T-helper 1 cell treated with Interleukin-12 subunit alpha and Interleukin-12 subunit beta and Interleukin-4 antibody, amounts not matched to agents 30 μg/mL and 1 μg/mL, for 36 hours (primary cell): ENCODE measurements around the gene PRRC2A.

Experiments
- H3K27ac Mint-ChIP-seq: one replicate; pipeline ENCODE4 v1.8.0; 2021; ENCODE audit warnings: mild to moderate bottlenecking, mixed read lengths
- H3K27me3 Mint-ChIP-seq: one replicate; pipeline ENCODE4 v1.8.0; 2021; ENCODE audit warnings: low read depth, mixed read lengths
- H3K36me3 Mint-ChIP-seq: one replicate; pipeline ENCODE4 v1.8.0; 2021; ENCODE audit warnings: low read depth, mixed read lengths
- H3K4me1 Mint-ChIP-seq: one replicate; pipeline ENCODE4 v1.8.0; 2021; ENCODE audit warnings: low read depth, mixed read lengths
- H3K4me3 Mint-ChIP-seq: one replicate; pipeline ENCODE4 v1.8.0; 2021; ENCODE audit warnings: mild to moderate bottlenecking, moderate library complexity, mixed read lengths
- H3K9me3 Mint-ChIP-seq: one replicate; pipeline ENCODE4 v1.8.0; 2021; ENCODE audit warnings: mixed read lengths

PRRC2A gene

DNA sequence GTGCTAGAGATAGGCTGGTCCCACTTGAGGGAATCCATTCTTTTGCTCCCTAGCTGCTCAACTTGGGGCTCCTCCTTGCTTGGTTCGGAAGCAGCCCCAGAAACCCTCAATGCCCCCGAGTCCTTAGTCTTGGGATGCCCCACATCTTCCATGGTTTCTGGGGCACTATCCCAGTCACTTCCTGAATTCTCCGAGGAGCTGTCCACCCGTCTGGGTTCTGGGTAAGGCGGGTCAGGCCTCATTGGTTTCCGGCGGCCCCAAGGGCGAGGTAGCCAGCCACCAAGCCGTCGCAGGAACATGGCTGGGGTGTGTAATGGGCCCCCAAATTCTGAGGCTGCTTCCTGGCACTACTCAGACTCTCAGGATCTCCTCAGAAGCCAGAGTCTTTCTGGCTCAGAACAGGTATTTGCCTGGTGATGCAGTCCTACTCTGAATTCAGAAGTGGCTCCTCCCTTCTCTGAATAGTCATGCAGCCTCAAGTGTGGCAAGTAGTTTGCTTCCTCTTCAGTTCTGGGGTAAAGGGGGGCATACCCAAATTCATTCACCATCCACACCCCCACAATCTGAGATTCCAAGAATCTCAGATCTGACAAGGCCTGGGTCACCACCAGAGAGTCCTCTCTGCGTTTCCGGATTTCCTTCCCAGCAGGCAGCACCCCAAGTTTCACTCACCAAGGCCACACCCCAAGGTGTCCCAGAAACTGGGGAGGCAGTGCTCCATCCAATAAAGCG, 39.3 kb downstream of the PRRC2A start:
- H3K36me3 Mint-ChIP-seq: peaks cover 57% of the 10 kb centered on the region
- H3K9me3 Mint-ChIP-seq: no peaks in the 10 kb centered on the region
- H3K4me3 Mint-ChIP-seq: peak overlapping the region; percentile 93
- no peaks in the 10 kb centered on the region for H3K27me3 Mint-ChIP-seq
- peak overlapping the region; percentile 88 for H3K27ac Mint-ChIP-seq
- H3K4me1 Mint-ChIP-seq: peaks cover 60% of the 10 kb centered on the region

DNA sequence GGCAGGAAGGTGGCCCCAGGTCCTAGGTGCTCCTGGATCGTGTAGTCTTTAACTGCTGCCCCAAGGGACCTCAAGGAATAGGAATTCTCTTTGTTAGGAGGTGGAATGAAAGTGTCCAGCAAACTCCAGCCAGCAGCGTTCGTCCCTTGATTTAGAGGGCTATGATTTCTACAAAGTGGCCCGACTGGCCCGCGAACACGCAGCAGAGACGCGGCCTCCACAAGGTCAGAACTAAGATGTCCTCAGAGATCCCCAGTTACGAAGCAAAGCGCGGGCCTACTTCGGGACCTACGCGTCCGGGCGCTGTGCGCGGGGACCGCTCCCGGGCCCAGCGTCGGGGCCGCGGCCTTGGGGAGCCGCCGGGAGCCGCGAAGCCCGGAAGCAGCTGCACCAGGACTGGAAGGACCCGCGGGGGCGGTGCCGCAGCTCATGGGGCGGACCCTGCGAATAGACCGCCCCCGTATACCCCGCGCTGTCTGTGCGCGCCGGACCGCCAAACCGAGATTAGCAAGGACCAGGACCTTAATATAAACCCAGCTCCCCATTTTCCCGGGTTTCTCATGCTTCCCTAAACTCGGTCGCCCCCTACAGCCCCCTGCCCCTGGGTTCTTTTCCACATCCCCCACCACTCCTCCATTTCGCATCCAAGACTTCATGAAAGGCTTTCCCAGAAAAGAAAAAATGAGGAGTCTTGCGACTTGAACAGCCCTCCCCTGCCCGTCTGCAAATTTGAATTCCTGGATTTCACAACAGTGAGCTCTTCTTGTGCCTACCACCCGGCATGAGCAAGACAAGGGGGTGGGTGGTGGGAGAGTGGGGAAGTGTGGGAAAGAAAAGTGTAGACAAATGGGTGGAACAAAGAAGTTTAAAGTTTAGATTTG, 40.1 kb downstream of the PRRC2A start, which contains the start of gene C6orf47:
TSS of gene C6orf47 (minus strand) at position 398 of the 881 bp plus-strand sequence. CDS start 831 bp downstream, outside the sequence.
- Mint-ChIP-seq H3K27me3 (no peaks in the 10 kb centered on the region), H3K36me3 (peaks cover 55% of the 10 kb centered on the region), H3K4me1 (peaks cover 58% of the 10 kb centered on the region), H3K4me3 (peak within 1 kb of the TSS; percentile 93), H3K9me3 (no peaks in the 10 kb centered on the region), H3K27ac (peak within 1 kb of the TSS; percentile 88)

DNA sequence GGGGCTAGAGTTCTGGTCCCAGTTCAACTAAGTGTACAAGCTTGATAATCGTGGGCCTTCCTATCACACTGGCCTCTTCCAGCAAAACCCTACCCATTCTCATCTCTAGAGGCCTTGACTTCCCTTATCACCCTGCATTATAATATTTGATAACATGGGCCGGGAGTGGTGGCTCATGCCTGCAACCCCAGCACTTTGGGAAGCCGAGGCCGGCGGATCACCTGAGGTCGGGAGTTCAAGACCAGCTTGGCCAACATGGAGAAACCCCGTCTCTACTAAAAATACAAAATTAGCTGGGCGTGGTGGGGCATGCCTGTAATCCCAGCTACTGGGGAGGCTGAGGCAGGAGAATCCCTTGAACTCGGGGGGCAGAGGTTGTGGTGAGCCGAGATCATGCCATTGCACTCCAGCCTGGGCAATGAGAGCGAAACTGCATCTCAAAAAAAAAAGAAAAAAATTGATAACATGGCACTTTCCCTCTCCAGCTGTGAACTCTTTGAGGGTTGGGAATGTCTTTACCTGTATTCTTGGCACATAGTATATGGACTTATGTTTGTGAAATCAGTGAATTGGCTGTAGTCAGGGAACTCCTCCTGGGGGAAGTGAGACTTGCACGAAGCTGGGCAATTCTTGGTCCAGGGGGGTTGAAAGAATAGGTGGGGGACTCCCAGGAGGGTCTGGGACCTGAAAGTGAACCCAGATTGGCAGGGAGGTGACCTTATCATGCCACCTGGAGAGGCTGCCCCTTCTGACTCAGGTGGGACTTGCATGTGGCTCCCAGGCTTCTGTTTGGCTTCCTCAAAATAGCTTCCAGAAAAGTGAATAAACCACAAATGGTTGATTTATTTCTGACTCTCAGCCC, 41.0 kb downstream of the PRRC2A start:
- Mint-ChIP-seq H3K9me3 (no peaks in the 10 kb centered on the region), H3K27me3 (no peaks in the 10 kb centered on the region), H3K36me3 (peaks cover 58% of the 10 kb centered on the region), H3K27ac (peak overlapping the region; percentile 73), H3K4me3 (peak overlapping the region; percentile 93), H3K4me1 (peaks cover 60% of the 10 kb centered on the region)

DNA sequence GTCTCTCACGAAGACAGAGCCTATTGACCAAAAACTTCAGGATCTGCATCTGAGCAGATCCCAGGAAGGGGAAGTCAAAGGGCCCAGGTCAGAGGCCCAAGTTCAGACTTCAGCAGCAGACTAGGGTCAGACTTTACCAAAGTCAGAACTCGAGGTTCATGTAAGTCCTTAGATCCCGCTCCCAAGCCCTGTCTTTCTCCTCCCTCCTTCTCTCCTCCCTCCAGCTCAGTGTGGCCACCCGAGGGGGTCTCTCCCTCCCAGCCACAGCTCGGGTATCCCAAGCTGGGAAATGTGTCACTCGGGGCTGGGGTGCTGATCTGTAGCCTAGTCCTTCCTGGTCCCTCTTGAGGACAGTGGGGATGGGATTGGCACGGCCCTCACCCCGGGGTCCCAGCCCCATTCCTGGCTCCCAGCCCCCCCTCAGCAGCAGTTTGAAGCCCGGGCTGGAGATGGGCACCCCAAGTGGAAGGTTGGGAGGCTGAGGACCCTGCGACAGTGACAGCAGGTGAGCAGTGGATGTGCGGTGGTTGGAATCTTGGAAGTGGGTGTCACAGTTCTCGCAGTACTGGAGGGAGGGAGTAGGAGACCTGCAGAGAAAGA, 41.7 kb downstream of the PRRC2A start:
- H3K4me1 Mint-ChIP-seq: peaks cover 63% of the 10 kb centered on the region
- H3K27me3 Mint-ChIP-seq: no peaks in the 10 kb centered on the region
- H3K36me3 Mint-ChIP-seq: peaks cover 59% of the 10 kb centered on the region
- peak overlapping the region; percentile 44 for H3K4me3 Mint-ChIP-seq
- no peak overlapping the region for H3K27ac Mint-ChIP-seq
- no peaks in the 10 kb centered on the region for H3K9me3 Mint-ChIP-seq

DNA sequence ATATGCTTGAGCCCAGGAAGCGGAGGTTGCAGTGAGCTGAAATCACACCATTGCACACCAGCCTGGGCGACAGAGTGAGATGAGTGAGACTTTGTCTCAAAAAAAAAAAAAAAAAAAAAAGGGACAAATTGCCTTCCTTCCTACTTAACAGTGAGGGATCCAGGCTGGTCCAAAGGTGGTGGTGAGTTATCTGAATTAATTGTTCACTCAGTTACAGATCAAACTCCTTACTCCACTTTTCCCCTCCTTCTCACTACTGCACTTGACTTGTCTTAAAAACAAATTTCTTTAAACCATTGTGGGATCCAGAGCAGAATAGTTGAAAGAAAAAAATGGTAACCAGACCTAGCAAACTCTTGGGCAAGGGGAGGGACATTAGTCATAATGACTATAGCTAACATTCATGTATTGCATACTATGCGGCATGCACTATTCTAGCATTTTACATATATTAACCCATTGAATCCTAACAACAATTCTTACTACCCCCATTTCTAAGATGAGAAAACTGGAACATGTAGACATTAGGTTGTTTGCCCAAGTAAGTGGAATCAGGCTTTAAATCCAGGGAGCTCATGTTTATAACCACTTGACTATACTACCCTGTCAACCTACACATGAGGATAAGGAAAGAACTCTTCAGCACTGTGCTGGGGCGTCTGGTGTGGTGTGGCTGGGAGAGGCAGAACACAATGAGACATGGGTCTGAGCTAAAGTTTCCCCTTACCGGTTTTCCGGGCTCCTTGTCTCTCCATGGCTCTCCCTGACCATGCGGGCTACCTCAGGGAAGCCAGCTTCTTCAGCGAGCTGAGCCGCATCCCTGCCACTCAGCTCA, 42.8 kb downstream of the PRRC2A start:
- Mint-ChIP-seq H3K4me1 (peaks cover 61% of the 10 kb centered on the region), H3K27me3 (no peaks in the 10 kb centered on the region), H3K36me3 (peaks cover 59% of the 10 kb centered on the region), H3K9me3 (no peaks in the 10 kb centered on the region), H3K4me3 (peak overlapping the region; percentile 95), H3K27ac (peak overlapping the region; percentile 95)

DNA sequence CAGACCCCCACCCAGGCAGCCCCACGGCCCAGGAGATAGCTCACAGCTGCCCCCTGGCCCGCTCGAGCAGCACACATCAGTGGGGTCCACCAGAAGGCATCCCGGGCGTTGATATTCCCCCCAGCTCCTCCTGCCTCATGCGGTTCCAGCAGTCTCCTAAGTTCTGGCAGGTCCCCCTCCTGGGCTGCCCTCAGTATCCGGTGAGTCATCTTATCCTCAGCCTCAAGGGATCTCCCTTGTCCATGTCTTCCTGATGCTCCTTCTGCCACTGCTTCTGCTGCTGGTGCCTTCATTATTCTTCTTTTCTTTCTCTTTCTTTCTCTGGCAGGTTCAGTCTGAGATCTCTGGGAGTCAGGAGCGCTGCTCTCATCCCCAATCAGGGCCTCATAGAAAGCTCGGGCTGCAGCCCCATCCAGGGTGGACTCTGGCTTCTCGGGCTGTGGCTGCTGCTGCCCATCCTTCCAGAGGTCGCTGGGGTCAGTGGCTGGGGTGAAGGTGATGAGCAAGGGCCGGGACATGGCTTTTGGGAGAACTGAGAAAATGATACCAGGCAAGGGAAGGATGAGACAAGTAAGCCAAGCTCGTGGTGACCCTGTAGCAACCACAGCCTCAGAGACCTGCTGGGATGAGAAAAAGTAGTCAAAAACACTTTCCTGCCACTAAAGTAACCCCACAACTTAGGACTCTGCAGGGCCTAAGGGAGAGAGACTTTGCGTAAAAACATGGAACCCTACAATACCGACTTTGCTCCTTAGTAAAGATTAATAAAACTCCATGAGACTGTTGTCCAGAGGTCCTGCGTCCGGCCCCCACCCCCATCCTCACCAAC, 43.7 kb downstream of the PRRC2A start:
- Mint-ChIP-seq H3K36me3 (peaks cover 63% of the 10 kb centered on the region), H3K4me3 (peak overlapping the region; percentile 95), H3K4me1 (peaks cover 59% of the 10 kb centered on the region), H3K27me3 (no peaks in the 10 kb centered on the region), H3K27ac (peak overlapping the region; percentile 95), H3K9me3 (no peaks in the 10 kb centered on the region)

DNA sequence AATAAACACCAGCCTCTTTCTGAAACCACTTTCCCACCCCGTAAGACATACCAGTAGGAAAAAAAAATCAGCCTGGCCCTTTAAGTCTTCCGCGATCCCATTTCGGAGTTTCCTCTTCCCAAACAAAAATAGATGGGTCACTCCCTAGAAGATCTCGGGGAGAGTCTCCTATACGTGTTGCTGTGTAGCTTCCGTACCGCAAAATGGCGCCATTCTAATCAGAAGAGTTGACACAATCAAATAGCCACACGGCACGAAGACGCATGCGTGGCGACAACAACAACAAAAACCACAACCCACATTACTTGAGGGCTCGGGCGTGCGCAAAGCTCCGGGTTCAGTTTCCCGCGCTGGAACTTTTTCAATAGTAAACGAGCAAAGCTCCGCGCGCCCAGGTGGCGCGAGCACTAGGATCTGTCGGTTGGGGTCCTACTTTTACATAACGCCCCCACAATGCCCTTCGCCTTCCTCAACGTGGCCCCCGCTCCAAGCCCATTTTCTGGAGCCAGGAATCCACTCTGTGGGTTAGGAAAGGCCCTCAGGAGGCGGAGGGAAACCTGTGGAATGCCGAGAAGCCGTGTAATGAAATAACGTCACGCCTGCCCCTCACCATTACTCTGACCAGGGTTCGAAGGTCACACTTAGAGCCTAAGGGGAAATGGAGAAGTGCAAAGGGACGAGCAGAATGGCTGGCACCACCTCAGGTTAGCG, 44.4 kb downstream of the PRRC2A start, which contains the start of gene GPANK1:
TSS of gene GPANK1 (minus strand) at position 208 of the 711 bp plus-strand sequence. CDS start 519 bp downstream, outside the sequence.
- no peaks in the 10 kb centered on the region for H3K9me3 Mint-ChIP-seq
- peaks cover 69% of the 10 kb centered on the region for H3K36me3 Mint-ChIP-seq
- peak within 1 kb of the TSS; percentile 95 for H3K27ac Mint-ChIP-seq
- H3K4me3 Mint-ChIP-seq: peak within 1 kb of the TSS; percentile 95
- H3K27me3 Mint-ChIP-seq: no peaks in the 10 kb centered on the region
- H3K4me1 Mint-ChIP-seq: peaks cover 52% of the 10 kb centered on the region

DNA sequence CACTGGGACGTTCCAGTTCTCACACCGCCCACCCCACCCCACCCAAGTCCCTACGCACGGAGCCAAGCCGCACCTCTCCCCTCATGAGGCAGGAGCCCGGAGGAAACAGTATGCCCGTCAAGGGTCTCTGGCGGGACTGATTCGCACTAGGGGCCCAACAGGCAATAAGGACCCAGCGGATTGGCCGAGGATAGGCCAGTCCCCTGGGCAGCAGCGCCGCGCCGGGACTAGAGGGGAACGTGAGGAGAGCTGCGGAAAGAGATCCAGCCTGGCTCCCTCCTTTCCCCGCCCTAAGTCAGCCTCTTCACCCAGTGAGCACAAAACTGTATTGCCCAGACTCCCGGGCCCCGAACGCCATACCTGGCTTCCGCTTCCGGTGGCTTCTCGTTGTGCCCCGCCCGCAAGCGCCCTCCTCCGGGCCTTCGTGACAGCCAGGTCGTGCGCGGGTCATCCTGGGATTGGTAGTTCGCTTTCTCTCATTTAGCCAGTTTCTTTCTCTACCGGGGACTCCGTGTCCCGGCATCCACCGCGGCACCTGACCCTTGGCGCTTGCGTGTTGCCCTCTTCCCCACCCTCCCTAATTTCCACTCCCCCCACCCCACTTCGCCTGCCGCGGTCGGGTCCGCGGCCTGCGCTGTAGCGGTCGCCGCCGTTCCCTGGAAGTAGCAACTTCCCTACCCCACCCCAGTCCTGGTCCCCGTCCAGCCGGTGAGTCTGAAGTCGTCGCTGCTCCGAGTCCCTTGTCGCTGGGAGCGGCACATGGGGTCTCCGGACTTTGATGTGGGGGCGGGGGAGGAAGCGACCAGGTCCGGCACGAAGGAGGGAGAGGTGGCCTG, 45.2 kb downstream of the PRRC2A start, which contains the start of gene CSNK2B:
TSS of gene CSNK2B (plus strand) at position 580 of the 836 bp plus-strand sequence. CDS start 752 bp downstream, outside the sequence.
- Mint-ChIP-seq H3K9me3 (no peaks in the 10 kb centered on the region), H3K36me3 (peaks cover 74% of the 10 kb centered on the region), H3K4me1 (peaks cover 50% of the 10 kb centered on the region), H3K27ac (peak within 1 kb of the TSS; percentile 95), H3K4me3 (peak within 1 kb of the TSS; percentile 95), H3K27me3 (no peaks in the 10 kb centered on the region)

DNA sequence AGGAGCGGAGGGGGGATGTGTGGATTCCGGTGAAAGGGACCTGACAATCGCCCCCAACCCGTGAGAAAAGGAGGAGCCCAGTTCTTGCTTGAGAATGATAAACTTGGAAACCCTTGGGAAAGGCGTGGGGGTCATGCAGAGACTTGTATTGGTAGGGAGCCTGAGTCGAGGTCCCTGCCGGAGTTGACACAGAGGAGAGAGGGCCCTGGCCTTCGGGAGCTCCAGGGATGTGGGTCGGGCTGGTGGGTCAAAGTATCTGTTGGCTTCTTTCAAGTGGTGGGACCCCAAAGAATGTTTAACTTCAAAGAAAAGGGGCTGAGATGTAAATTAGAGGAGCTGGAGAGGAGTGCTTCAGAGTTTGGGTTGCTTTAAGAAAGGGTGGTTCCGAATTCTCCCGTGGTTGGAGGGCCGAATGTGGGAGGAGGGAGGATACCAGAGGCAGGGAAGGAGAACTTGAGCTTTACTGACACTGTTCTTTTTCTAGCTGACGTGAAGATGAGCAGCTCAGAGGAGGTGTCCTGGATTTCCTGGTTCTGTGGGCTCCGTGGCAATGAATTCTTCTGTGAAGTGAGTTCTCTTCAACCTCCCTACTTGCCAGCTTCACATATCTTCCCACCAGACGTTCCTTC, 45.9 kb downstream of the PRRC2A start:
- Mint-ChIP-seq H3K36me3 (peaks cover 75% of the 10 kb centered on the region), H3K4me1 (peaks cover 45% of the 10 kb centered on the region), H3K27ac (peak overlapping the region; percentile 95), H3K4me3 (peak overlapping the region; percentile 95), H3K9me3 (no peaks in the 10 kb centered on the region), H3K27me3 (no peaks in the 10 kb centered on the region)

DNA sequence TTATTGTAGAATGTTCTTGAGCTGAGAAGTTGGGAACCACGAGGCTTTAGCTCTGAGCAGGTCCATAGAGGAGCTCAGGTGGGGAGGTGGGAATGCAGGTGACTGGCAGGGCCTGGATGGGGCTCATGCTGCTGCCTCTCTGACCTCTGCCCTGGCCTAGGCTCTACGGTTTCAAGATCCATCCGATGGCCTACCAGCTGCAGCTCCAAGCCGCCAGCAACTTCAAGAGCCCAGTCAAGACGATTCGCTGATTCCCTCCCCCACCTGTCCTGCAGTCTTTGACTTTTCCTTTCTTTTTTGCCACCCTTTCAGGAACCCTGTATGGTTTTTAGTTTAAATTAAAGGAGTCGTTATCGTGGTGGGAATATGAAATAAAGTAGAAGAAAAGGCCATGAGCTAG, 49.2 kb downstream of the PRRC2A start, which contains the start of gene LY6G5B:
TSS of gene LY6G5B (plus strand) at position 301 of the 400 bp plus-strand sequence. CDS start 975 bp downstream, outside the sequence.
- no peak within 1 kb of the TSS for H3K27ac Mint-ChIP-seq
- H3K4me3 Mint-ChIP-seq: no peak within 1 kb of the TSS
- H3K9me3 Mint-ChIP-seq: no peaks in the 10 kb centered on the region
- peaks cover 67% of the 10 kb centered on the region for H3K36me3 Mint-ChIP-seq
- H3K27me3 Mint-ChIP-seq: no peaks in the 10 kb centered on the region
- peaks cover 24% of the 10 kb centered on the region for H3K4me1 Mint-ChIP-seq
